ENCODE measurements around the gene IL22RA1.

The IL22RA1 gene

DNA sequence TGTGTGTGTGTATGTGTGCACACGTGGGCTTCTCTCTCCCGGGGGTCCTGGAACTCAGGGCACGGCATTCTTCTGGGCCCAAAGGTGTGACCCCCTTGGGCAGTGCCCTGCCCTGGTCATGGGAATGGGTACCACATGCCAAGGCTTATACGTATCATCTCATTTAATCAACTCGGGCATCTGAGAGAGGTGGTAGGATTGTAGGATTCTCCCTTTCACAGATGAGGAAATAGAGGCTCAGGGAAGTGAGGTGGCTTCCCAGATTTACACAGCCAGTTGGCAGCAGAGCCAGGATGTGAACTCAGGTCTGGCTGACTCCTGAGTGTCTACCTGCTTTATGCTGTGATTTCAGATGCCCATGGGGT, 46.2 kb downstream of the IL22RA1 start:
- no peak for DNase-seq (ENCODE audit: low read depth in 2 of 2)

DNA sequence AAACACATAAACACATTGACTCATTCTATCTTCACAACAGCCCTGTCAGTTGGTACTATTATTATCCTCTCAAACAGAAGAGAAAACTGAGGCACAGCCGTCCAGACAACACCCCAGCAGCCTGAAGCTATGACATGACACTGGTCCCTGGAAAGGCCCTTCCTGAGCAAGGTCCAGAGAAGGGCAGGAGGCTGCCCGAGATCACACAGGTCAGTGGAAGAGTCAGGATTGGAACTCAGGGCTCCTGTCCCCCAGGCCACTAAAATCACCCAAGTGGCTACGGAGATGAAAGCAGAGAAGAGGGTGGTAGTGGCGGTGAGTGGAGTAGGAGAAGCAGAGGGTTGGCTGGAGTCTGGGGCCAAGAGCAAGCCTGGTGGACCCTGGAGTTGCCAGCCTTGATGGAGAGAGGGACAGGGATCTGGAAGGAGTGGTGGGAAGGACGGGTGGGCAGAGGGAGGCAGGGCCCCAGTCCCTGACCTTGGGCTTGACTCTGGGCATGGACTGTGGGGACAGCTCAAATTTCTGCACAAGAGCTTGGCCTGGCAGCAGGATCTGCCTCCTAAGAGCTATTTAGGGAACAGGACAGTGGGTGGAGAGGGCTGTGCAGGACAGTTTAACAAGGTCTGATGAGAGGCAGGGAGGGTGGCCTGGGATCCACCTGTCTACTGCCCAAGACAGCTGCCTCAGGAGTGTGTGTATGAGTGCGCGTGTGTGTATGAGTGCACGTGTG, 46.8 kb downstream of the IL22RA1 start:
- no peak for DNase-seq (ENCODE audit: low read depth in 2 of 2)

DNA sequence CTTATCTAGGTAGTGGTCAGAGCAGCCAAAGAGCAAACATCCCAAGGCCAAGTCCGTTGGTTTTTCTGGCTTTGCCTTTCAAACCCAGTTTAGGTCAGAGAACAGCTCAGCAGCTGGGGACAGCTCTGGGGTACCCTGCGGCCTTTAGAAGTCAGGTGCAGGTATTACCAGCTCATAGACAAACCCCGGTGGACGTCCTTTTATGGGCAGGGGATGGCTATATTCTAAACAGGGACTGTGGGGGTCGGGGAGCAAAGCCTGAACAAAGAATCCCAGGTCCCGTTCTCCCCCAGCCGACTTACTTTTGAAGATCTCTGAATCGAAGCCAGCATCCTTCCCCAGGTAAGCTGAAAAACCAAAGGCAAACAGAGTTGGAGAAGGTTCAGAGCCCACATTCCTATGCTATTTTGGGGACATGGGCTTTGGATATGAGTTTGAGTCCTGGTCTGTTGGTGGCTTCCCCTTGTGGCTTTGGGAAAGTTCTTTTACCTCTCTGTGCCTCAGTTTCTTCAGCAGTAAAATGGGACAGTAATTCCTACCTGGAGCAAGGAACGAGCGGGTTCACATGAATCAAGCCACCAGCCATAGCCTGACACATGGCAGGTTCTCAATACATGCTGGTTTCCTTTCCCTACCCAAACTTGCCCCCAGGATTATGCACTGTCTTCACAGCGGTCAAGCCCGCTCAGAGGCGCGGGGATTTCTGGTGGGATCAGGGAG, 47.6 kb downstream of the IL22RA1 start:
- DNase-seq (ENCODE audit: low read depth in 2 of 2), result no peak

DNA sequence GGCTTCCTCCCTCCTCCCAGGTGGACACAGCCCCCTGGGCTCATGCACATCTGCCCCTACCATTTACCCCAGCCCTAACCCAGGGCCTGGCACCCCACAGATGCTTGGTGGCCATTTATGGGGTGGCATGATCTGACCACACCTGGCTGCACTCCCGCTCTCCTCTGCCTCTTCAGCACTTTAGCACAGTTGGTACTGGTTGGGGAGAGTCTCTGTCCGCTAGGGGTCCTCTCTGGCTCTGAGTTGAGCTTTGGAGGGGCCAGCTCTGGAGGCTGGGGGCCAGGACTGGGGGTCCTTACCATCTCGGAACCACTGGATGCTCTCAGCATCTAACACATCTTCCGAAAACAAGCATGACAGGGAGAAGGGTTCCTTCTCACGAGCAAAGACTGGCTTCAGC, 48.4 kb downstream of the IL22RA1 start:
- no peak for DNase-seq (ENCODE audit: low read depth in 2 of 2)

DNA sequence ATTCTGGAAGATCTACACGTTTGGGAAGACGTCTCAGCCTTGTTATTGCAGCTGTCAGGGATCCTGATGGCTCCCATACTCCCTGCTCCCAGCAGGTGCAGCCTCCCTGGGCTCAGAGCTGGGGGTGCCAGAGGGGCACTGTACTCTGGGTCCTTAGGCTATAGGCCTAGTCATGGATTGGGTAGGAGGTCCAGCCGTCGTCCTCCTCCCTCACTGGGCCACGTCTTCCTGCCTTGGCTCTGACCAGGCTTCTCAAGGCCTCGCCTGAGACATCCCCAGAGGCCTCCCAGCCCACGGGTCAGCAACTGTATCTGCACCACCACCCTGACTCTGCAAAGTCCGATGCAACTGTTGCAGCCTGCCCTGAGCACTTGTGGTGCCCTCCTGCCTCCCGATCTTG, 49.2 kb downstream of the IL22RA1 start:
- no peak for DNase-seq (ENCODE audit: low read depth in 2 of 2)

DNA sequence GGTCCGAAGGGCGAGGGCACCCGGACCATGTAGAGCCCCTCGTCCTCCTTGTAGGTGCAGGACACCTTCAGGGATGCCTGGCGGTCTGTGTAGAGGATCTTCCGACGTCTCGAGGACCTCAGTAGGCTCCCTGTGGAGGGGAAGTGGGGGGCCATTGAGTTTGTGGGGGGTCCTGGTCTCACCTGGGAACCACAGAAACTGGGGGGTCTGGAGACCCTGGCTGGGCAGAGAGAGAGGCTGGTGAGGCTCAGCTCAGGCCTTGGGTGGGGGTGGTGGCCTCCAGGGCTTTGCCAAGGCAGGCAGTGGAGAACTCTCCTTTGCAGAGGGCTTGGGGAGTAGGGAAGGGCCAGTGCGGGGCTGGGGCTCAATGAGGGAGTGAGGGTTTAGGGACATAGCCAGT, 50.0 kb downstream of the IL22RA1 start:
- DNase-seq (ENCODE audit: low read depth in 2 of 2), result no peak

DNA sequence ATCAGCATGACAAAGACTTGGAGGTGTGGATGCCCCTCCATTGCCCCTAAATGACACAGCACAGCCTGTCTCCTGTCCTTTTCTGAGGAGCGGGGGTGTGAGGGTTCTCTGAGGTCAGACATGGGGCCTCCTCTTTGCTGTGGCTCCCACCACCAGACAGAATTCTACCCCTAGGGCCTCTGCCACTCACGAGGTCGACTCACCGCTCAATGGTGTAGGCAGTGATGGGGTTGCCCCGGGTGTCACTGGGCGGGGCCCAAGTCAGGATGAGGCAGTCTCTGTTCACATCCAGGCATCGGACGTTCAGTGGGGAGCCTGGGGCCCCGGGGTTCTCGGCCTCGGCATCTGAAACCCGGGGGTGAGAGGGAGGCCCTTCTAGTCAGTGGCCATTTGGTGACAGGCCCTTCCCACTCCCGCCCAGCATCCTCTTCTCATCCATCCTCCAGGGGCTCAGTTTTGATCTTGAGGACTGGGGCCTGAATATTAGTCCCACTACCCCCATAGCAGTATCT, 50.9 kb downstream of the IL22RA1 start:
- no peak for DNase-seq (ENCODE audit: low read depth in 2 of 2)

DNA sequence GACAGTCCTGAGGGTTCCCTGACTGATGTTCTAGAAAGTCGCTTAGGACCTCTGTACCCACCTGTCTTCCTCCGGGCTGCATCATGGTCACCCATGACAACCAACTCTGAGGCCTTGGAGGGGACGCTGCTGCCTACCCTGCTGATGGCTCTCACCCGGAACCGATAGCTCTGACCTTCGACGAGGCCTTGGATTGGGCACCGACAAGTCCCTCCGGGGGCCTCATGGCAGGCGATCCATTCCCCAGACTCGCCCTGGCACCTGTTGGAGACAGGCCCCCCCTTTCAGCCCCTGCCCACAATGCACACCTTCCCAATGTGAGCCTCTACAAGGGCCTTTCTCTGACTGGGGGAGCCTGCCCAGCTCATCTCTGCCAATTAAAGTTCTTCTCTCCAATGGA, 52.2 kb downstream of the IL22RA1 start:
- DNase-seq (ENCODE audit: low read depth in 2 of 2), result no peak

DNA sequence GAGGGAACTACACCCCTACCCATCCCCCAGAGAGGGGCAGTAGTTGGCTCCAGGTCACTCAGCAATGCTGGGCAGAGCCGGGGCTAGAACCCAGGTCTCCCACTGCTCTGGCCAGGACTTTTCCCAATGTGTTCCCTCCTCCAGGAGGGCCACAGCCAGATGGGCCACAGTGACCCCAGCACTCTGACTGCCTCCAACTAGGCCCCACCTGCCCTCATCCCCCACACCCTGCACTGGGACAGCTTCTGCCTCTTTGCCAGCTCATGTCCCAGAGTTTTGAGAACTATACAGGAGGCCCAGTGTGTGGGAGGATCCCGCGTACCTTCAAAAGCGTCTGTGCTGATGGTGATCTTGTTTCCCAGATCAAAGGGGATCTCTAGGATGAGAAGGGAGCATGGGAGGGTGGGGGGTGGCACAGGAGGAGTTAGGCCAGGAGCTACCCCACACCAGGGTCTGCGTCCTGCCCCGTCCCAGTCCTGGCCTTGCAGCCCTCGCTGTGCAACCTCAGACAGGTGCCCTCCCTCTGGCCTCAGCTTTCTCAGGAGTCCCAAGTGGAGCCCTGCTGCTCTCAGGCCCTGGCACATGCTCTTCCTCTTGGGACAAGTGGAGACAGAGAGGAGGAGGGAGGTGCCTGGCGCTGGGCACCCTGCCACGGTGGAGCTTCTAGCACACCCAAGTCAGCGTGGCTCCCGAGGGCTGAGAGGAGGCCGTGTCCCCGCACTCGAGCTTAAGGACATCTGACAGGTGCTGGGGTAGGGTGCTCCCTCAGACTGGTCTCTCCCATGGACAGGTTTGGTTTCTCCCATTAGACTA, 53.0 kb downstream of the IL22RA1 start:
- no peak for DNase-seq (ENCODE audit: low read depth in 2 of 2)

DNA sequence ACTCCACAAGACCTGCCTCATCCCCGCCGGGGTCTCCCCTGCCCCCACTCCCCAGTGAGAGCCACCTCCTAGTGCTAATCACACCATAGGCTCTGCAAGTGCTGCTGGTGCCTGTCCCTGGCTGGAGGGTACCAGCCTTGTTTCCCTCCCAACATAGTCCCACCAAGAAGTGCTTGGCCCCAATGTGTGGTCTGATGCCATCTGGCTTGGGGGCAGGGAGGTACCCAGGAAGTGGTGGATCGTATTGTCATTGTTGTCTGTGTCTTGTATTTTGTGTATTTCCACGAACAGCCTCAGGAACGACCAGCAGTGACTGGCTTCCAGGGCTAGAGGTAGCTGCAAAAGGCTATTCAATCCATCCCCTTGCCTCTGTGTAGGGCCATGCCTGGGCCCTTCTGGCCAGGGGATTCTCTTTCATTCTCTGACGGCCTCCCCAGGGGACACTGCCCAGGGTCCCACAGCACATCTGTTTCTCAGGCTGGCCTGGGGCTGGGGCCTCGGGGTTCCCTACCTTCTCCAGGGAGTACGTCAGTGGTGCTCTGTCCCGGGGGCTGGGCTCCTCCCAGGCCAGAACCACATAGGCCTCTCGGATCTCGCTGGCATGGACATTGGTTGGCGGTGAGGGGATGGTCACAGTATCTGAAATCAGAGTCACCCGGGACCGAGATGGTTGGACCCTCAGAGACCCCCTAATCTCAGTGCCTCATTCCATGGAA, 53.8 kb downstream of the IL22RA1 start:
- no peak for DNase-seq (ENCODE audit: low read depth in 2 of 2)

DNA sequence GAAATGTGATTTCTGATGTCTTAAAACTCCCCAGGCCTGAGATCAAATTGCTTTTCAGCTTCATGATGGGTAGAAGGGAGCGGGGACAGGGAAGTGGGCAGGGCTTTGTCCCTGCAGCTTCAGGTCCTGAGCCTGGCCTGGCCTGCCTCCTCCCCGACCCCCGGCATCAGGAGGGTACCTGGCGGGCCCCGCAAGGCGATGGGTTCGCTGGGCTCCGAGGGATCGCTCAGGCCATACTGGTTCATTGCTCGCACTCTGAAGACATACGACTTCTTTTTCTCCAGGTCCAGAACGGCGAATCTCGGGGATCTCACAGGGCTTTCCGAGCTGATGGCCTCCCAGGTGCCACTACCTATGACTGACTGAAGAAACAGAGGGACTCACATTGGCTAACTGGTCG, 56.5 kb downstream of the IL22RA1 start:
- DNase-seq (ENCODE audit: low read depth in 2 of 2), result no peak

DNA sequence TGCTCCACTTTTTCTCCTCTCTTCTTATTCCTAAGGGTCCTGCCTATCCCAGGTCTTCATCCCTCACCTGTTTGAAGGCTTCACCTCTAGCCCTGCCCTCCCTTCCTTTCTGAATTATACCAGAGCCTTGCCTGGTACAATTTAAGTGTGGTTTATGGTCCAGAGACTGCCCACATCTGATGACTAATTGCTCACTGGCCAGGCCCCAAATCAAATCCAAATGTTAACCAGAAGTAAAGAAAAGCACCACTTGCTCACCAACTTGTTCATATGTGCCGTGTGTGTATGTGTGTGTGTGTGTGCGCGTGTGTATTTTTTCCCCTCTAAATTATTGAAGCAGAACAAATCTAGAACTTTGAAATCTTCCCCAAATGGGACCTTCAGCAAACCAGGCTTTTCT, 57.4 kb downstream of the IL22RA1 start:
- no peak for DNase-seq (ENCODE audit: low read depth in 2 of 2)

DNA sequence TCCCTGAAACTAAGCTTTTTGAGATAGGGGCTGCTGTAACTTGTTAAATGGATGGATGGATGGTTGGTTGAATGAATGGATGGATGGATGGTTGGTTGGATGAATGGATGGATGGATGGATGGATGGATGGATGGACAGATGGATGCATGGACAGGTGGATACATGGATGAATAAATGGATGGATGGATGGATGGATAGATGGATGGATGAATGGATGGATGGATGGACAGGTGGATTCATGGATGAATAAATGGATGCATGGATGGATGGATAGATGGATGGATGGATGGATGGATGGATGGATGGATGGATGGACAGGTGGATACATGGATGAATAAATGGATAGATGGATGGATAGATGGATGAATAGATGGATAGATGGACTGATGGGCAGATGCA, 57.9 kb downstream of the IL22RA1 start:
- DNase-seq (ENCODE audit: low read depth in 2 of 2), result no peak

DNA sequence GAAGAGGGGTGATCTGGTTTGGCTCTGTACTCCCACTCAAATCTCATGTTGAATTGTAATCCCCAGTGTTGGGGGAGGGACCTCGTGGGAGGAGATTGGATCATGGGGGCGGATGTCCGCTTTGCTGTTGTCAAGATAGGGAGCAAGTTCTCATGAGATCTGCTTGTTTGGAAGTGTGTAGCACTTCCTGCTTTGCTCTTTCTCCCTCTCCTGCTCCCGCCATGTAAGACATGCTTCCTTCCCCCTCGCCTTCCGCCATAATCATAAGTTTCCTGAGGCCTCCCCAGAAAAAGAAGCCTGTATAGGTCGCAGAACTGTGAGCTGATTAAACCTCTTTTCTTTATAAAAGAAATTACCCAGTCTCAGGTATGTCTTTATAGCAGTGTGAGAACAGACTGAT, 58.9 kb downstream of the IL22RA1 start:
- DNase-seq (ENCODE audit: low read depth in 2 of 2), result no peak

DNA sequence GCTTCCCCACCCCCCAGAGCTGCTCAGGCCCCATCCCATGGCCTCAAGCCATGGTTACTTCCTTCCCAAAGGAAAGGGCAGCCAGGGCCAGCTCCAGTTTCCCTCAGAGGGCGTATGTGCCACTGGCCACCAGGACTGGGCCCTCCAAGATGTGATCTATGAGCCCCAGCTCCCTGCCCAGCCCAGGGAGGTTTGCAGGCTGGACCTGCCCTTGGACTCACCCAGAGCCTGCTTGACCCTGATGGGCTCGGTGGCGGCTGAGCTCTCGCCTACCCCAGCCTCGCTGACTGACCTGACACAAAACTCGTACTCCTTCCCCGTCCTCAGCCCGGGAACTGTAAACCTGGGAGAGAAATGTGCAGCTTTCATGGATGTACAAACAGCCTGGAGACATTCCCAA, 60.6 kb downstream of the IL22RA1 start:
- no peak for DNase-seq (ENCODE audit: low read depth in 2 of 2)

DNA sequence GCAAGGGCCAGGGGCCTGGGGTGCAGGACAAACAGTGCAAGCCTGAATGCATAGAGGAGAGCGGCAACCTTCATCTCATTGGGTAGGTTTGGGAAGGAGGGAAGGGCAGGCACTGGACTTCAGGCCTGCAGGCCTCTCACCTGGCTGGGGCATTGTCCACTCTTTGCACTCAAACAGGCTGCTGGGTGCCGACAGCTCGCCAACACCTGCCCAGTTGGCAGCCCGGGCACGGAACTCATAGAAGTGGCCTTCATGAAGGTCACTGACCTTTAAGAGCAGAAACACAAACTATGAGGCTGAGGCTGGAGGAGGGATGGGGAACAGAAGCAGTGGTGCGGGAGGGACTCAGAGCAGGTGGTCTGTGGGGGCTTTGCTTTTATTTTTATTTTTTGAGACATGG, 61.8 kb downstream of the IL22RA1 start:
- DNase-seq (ENCODE audit: low read depth in 2 of 2), result no peak

DNA sequence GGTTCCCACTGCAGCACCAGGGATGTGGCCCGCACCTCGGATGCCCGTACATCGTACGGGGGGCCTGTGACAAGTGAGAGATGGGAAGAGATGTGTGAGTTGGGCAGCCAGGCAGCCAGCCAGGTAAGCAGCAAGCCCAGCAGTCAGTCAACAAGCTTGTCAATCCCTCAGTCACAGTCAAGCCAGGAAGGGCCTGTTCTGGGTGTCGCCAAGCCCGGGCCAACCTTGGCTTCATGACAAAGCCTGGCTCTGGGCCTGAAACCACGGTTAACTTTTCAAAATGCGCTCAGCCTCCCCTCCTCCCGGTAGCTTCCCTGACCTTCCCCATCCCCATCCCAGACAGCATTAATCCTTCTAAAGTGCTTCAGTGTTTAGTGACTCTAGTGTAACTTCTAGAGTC, 62.8 kb downstream of the IL22RA1 start:
- no peak for DNase-seq (ENCODE audit: low read depth in 2 of 2)

DNA sequence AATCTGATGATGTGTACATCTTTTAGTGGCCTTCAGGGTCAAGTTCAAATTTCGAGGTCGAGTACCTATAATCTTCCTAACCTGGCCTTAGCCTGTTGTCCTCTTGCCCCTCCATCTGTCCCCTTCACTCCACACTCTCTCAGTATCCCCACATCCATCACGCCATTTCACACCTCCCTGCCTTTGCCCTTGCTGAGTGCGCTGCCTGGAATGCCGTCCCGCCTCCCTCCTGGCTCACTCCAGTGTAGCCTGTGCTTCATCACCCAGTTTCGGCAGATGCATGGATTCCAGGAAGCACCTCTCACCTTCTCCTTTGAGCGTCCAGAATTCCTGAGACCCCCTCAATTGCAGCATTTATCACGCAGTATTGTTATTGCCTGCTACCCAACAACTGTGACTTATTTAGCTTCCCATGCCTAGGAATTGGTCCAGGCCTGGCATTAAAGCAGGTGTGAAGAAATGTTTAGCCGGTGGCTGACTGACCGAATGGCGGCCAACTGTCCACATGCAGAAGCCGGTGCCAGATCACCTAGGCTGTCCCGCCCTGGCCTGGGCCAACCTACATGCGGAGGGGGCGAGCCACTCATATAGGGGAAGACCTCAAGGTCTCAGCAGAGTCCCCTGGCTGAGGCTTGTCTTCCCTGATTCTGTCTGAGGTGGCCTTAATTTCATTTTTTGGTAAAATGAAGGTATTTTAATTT, 65.5 kb downstream of the IL22RA1 start:
- no peak for DNase-seq (ENCODE audit: low read depth in 2 of 2)

DNA sequence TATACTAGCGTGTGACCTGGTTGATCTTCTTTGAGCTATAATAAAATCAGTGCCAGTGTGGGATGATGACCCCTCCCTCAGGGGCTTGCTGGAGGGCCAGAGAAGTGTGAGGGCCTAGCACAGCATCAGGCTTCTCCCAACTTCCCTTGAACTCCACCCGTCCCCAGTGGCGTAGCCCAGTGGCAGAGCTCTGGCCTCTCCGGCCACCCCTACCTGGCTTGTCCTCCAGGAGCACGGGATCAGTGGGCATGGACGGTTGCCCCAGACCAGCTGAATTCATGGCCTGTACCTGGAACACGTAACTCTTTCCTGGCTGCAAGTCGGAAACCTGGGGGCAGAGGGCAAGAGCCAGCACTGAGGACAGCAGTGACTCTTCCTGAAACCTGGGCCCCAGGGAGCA, 67.0 kb downstream of the IL22RA1 start:
- no peak for DNase-seq (ENCODE audit: low read depth in 2 of 2)

DNA sequence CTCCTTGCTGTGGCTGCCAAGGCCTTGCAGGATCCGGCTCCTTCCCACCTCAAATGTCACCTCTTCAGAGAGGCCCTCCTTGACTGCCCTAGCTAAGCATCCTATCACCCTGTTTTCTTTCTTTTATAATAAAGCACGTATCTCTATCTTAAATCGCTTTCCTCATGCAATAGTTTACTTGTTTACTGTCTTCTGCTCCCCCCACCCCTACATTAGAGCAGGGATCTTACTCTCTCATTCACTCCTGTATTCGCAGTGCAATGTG, 67.4 kb downstream of the IL22RA1 start:
- no peak for DNase-seq (ENCODE audit: low read depth in 2 of 2)

DNA sequence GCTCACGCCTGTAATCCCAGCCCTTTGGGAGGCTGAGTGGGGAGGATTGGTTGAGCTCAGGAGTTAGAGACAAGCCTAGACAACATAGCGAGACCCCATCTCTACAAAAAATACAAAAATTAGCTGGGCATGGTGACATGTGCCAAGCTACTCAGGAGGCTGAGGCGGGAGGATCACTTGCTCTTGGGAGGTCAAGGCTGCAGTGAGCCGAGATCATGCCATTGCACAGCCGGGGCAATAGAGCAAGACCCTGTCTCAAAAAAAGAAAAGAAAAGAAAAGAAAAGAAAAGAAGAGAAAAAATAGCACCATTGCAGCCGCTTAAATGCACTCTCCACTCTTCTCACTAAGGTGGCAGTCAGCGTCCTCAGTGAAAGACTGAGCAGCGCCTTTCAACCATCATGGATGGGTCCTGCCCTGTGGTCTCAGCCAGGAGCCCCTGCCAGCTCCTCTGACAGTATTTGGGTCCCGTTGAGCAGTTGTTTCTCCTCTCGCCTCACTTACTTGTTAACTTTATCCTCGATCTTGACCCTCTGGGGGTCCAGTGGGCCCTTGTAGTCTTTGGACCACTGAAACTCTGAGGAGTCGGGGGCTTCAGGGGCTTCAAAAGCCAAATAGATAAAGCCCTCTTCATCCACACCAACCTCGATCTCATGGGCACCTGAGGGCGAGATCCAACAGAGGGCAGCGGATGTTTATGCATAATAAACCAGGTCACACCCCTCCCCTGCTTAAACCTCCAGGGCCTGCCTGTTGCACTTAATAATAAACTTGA, 67.9 kb downstream of the IL22RA1 start:
- DNase-seq (ENCODE audit: low read depth in 2 of 2), result no peak
